HG03575 (cell line): ENCODE results near the gene TSEN2.

ENCODE experiments used
- ATAC-seq: cut with Tn5 transposase; IDR thresholded peaks from one replicate; pipeline ENCODE4 v1.9.1; 2021; ENCODE audit not compliant: unreplicated experiment, insufficient number of reproducible peaks, low FRiP score; ENCODE audit errors: extremely low read depth

TSEN2 gene

GRCh38 chr3:12489368-12489767 is 5.1 kb downstream of the TSEN2 start:
- no peak for ATAC-seq

- no peak for ATAC-seq
Observed at GRCh38 chr3:12489832-12490231, 5.6 kb downstream of the TSEN2 start.

- no peak for ATAC-seq
Observed at GRCh38 chr3:12490547-12490946, 6.3 kb downstream of the TSEN2 start.

- ATAC-seq, result no peak
Observed at GRCh38 chr3:12495749-12496452, 11.6 kb downstream of the TSEN2 start.

- ATAC-seq, result no peak
Observed at GRCh38 chr3:12496453-12496761, 12.1 kb downstream of the TSEN2 start.

GRCh38 chr3:12499474-12499873 is 15.2 kb downstream of the TSEN2 start:
- ATAC-seq, result no peak

GRCh38 chr3:12501360-12502020 is 17.2 kb downstream of the TSEN2 start:
- ATAC-seq, result no peak

GRCh38 chr3:12503126-12503957 is 19.1 kb downstream of the TSEN2 start:
- ATAC-seq, result no peak

- no peak for ATAC-seq
Observed at GRCh38 chr3:12506201-12506709, 22.0 kb downstream of the TSEN2 start.

GRCh38 chr3:12507591-12508281 is 23.5 kb downstream of the TSEN2 start:
- no peak for ATAC-seq

- ATAC-seq, result no peak
Observed at GRCh38 chr3:12508291-12508700, 24.0 kb downstream of the TSEN2 start.

- ATAC-seq, result no peak
Observed at GRCh38 chr3:12509466-12509865, 25.2 kb downstream of the TSEN2 start.

- no peak for ATAC-seq
Observed at GRCh38 chr3:12512534-12513118, 28.3 kb downstream of the TSEN2 start.

GRCh38 chr3:12513694-12514446 is 29.6 kb downstream of the TSEN2 start:
- no peak for ATAC-seq

- ATAC-seq, result no peak
Observed at GRCh38 chr3:12515631-12516030, 31.4 kb downstream of the TSEN2 start.

GRCh38 chr3:12516873-12517272 is 32.6 kb downstream of the TSEN2 start:
- no peak for ATAC-seq

GRCh38 chr3:12518261-12519028 is 34.2 kb downstream of the TSEN2 start:
- ATAC-seq, result no peak

- no peak for ATAC-seq
Observed at GRCh38 chr3:12521010-12521409, 36.7 kb downstream of the TSEN2 start.
